Memory B cell (primary cell): Measurements from ENCODE around the gene OR6B1.

Experiments
- ATAC-seq: fragments of 150-1000 bp; cut with Tn5 transposase; 2 replicates; pipeline ENCODE4 v1.10.0; 2021; ENCODE audit warnings: low read depth, mild to moderate bottlenecking, moderate library complexity
- DNase-seq, 2 donors: peaks; one replicate each; pipeline ENCODE4 v3.0.0; 2022; ENCODE audit warnings: low spot score in 2 of 2
- H3K27ac Mint-ChIP-seq: one replicate; pipeline ENCODE4 v1.8.0; 2022; ENCODE audit warnings: mild to moderate bottlenecking, moderate library complexity, mixed read lengths
- H3K27me3 Mint-ChIP-seq: one replicate; pipeline ENCODE4 v1.8.0; 2022; ENCODE audit warnings: mixed read lengths
- H3K36me3 Mint-ChIP-seq: one replicate; pipeline ENCODE4 v1.8.0; 2022; ENCODE audit warnings: mild to moderate bottlenecking, mixed read lengths
- H3K4me1 Mint-ChIP-seq: one replicate; pipeline ENCODE4 v1.8.0; 2022; ENCODE audit warnings: mixed read lengths
- H3K4me3 Mint-ChIP-seq: one replicate; pipeline ENCODE4 v1.8.0; 2022; ENCODE audit warnings: mild to moderate bottlenecking, moderate library complexity, mixed read lengths
- H3K9me3 Mint-ChIP-seq: one replicate; pipeline ENCODE4 v1.8.0; 2022; ENCODE audit warnings: mixed read lengths

OR6B1 gene

DNA sequence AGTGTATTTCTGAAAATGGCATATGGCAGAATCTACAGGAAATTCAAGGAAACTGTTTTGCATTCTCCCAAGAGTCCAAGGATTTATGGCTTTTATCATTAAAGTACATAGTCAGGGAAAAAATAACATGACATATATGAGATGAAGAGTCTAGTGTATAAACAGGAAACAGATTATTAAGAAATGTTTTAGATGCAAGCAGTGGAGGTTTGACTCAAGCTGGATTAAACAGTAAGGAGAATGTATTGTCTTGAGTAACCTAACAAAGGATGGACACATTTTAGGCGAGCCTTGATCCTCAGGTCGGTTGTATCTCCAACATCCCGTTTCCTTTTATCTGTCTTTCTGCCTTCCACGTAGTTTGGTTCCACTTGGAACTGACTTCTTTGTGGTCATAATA lies 17.9 kb downstream of the OR6B1 start:
- no peak for ATAC-seq

DNA sequence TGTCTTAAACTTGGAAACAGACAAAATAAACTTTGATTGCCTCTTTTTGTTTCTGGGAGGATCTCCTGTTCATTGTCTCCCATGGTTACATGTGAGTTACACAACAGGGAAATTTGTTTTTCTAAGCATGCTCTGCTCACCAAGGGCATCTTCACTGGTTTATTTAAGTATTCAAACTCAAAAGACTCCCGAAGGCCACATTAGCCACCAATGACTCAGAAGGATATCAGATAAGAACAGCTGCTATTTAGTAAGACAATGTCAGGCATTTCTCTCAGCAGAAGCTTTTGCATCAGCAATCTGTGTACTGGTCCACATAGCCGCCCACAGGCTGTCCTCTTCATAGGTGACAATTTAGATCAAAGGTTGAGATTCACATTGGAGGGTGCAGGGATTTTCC lies 19.3 kb downstream of the OR6B1 start:
- Mint-ChIP-seq H3K4me3 (no peak overlapping the region), H3K4me1 (no peaks in the 10 kb centered on the region), H3K27ac (no peak overlapping the region), H3K9me3 (peaks cover 3% of the 10 kb centered on the region), H3K36me3 (peaks cover 2% of the 10 kb centered on the region), H3K27me3 (peaks cover 2% of the 10 kb centered on the region)
- ATAC-seq (no peak), DNase-seq (no peak)

More for the DNA sequence above, 17.9 kb downstream of the OR6B1 start:
- Mint-ChIP-seq H3K4me3 (no peak overlapping the region), H3K36me3 (peaks cover 2% of the 10 kb centered on the region), H3K27me3 (peaks cover 5% of the 10 kb centered on the region), H3K4me1 (no peaks in the 10 kb centered on the region), H3K9me3 (peaks cover 3% of the 10 kb centered on the region), H3K27ac (no peak overlapping the region)
- no peak for DNase-seq

GRCh38 chr7:144020340-144020739 lies 20.2 kb downstream of the OR6B1 start:
- H3K4me1 Mint-ChIP-seq = no peaks in the 10 kb centered on the region
- H3K9me3 Mint-ChIP-seq = peaks cover 3% of the 10 kb centered on the region
- H3K27me3 Mint-ChIP-seq = peaks cover 2% of the 10 kb centered on the region
- no peak overlapping the region for H3K27ac Mint-ChIP-seq
- H3K36me3 Mint-ChIP-seq = peaks cover 2% of the 10 kb centered on the region
- no peak overlapping the region for H3K4me3 Mint-ChIP-seq
- ATAC-seq (no peak), DNase-seq (no peak)

DNA sequence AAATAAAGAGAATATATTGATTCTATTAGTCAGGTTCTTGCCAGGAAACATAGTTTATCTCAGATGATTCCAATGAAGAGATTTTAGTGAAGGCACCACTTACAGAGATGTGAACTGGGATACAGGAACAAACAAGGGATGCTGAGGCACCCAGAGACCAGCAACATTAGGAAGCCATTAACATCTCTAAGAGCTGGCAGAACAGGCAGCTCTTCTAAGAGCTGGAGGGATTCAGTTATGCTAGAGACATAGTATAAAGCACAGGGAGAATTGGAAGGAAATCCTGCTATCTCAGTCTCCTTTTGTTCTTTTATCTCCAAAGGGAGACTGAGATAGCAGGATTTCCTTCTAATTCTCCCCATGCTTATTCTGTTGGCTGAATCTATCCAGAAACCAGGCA lies 22.0 kb downstream of the OR6B1 start:
- Mint-ChIP-seq H3K36me3 (peaks cover 2% of the 10 kb centered on the region), H3K27me3 (peaks cover 2% of the 10 kb centered on the region), H3K9me3 (peaks cover 3% of the 10 kb centered on the region), H3K4me1 (no peaks in the 10 kb centered on the region), H3K4me3 (no peak overlapping the region), H3K27ac (no peak overlapping the region)
- ATAC-seq (no peak), DNase-seq (no peak)

- DNase-seq = no peak
- Mint-ChIP-seq H3K27ac (no peak overlapping the region), H3K4me1 (no peaks in the 10 kb centered on the region), H3K4me3 (no peak overlapping the region), H3K27me3 (peaks cover 2% of the 10 kb centered on the region), H3K36me3 (peaks cover 2% of the 10 kb centered on the region), H3K9me3 (peaks cover 3% of the 10 kb centered on the region)
- ATAC-seq = no peak
Observed at GRCh38 chr7:144023171-144023827, 23.2 kb downstream of the OR6B1 start.

DNA sequence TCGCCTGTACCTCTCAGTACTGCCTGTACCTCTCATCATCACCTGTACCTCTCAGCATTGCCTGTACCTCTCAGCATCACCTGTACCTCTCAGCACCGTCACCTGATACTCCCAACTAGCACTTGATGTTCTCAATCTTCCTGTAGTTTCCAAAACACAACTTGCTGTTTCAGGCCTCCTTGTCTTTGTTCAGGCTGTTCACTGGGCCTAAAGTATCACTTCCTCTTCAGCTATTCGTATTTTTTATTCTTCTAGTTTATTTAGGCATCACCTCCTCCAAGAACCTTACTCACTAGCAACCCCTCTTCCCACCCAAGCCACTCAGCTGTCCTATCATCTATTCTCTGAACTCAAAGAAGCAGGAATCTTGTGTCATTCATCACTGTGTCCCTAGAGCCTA lies 24.1 kb downstream of the OR6B1 start:
- H3K9me3 Mint-ChIP-seq = no peaks in the 10 kb centered on the region
- ATAC-seq (peak; percentile 50), DNase-seq (no peak)
- H3K27me3 Mint-ChIP-seq = no peaks in the 10 kb centered on the region
- H3K4me1 Mint-ChIP-seq = no peaks in the 10 kb centered on the region
- H3K27ac Mint-ChIP-seq = no peak overlapping the region
- H3K4me3 Mint-ChIP-seq = no peak overlapping the region
- H3K36me3 Mint-ChIP-seq = no peaks in the 10 kb centered on the region

- Mint-ChIP-seq H3K9me3 (no peaks in the 10 kb centered on the region), H3K27me3 (no peaks in the 10 kb centered on the region), H3K4me3 (no peak overlapping the region), H3K27ac (no peak overlapping the region), H3K4me1 (no peaks in the 10 kb centered on the region), H3K36me3 (no peaks in the 10 kb centered on the region)
- no peak for ATAC-seq
- DNase-seq = no peak
Observed at GRCh38 chr7:144026203-144026883, 26.2 kb downstream of the OR6B1 start.

GRCh38 chr7:144027070-144027469 lies 26.9 kb downstream of the OR6B1 start:
- Mint-ChIP-seq H3K27me3 (no peaks in the 10 kb centered on the region), H3K4me3 (no peak overlapping the region), H3K9me3 (no peaks in the 10 kb centered on the region), H3K27ac (no peak overlapping the region), H3K4me1 (no peaks in the 10 kb centered on the region), H3K36me3 (no peaks in the 10 kb centered on the region)
- ATAC-seq (no peak), DNase-seq (no peak)

DNA sequence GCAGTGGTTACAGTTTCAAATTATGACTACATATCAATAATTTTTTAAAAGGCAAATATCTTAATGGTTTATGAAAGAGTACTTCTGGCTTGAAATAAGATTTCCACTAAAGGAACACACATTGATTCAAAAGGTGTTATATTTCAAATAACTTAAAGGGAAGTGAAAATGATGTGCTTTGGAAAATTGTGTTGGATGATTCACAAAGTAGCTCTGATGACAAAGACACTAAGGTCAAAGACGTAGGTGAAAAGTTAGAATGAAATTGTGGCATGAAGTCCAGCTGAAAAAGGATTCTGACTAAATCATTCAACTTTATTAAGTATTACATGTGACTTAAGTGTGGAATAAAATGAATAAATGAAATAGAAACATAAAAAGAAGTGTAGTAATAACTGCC lies 27.9 kb downstream of the OR6B1 start:
- H3K27ac Mint-ChIP-seq = no peak overlapping the region

GRCh38 chr7:144028547-144028946 lies 28.4 kb downstream of the OR6B1 start:
- H3K27ac Mint-ChIP-seq = no peak overlapping the region
- peaks cover 1% of the 10 kb centered on the region for H3K27me3 Mint-ChIP-seq
- H3K4me3 Mint-ChIP-seq = no peak overlapping the region
- no peak for DNase-seq
- H3K4me1 Mint-ChIP-seq = no peaks in the 10 kb centered on the region
- ATAC-seq = no peak
- no peaks in the 10 kb centered on the region for H3K9me3 Mint-ChIP-seq
- no peaks in the 10 kb centered on the region for H3K36me3 Mint-ChIP-seq

More for the DNA sequence above, 27.9 kb downstream of the OR6B1 start:
- no peak for DNase-seq
- H3K9me3 Mint-ChIP-seq = no peaks in the 10 kb centered on the region
- ATAC-seq = no peak
- no peaks in the 10 kb centered on the region for H3K36me3 Mint-ChIP-seq
- no peak overlapping the region for H3K4me3 Mint-ChIP-seq
- H3K27me3 Mint-ChIP-seq = no peaks in the 10 kb centered on the region
- H3K4me1 Mint-ChIP-seq = no peaks in the 10 kb centered on the region

DNA sequence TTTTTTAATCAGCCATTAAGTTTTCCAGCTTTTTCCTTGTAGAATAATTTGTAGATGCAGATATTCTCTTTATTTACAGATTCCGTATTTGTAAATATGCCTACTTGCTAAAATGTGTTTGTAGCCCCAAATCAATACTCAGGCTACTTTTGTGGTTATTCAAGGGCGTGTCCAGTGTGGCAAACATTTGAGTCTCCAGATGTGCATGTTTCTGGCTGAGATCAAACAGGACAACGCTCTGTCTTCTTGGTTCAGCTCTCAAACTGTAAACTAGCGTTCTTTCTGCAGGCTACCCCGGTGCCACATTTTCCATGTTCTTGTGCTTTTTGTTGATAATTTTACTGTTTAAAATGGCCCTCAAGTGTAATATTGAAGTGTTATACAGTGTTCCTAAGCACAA lies 32.4 kb downstream of the OR6B1 start:
- ATAC-seq = no peak
- no peaks in the 10 kb centered on the region for H3K36me3 Mint-ChIP-seq
- H3K4me1 Mint-ChIP-seq = no peaks in the 10 kb centered on the region
- H3K9me3 Mint-ChIP-seq = no peaks in the 10 kb centered on the region
- H3K27ac Mint-ChIP-seq = no peak overlapping the region
- no peak for DNase-seq
- no peak overlapping the region for H3K4me3 Mint-ChIP-seq
- H3K27me3 Mint-ChIP-seq = peaks cover 5% of the 10 kb centered on the region

GRCh38 chr7:144032985-144033709 lies 33.0 kb downstream of the OR6B1 start:
- Mint-ChIP-seq H3K36me3 (no peaks in the 10 kb centered on the region), H3K4me1 (no peaks in the 10 kb centered on the region), H3K27me3 (peaks cover 5% of the 10 kb centered on the region), H3K27ac (no peak overlapping the region), H3K9me3 (no peaks in the 10 kb centered on the region), H3K4me3 (no peak overlapping the region)
- no peak for ATAC-seq
- DNase-seq = no peak

- H3K27me3 Mint-ChIP-seq = peaks cover 5% of the 10 kb centered on the region
- DNase-seq (no peak), ATAC-seq (no peak)
- no peaks in the 10 kb centered on the region for H3K9me3 Mint-ChIP-seq
- no peaks in the 10 kb centered on the region for H3K4me1 Mint-ChIP-seq
- no peak overlapping the region for H3K27ac Mint-ChIP-seq
- H3K4me3 Mint-ChIP-seq = no peak overlapping the region
- no peaks in the 10 kb centered on the region for H3K36me3 Mint-ChIP-seq
Observed at GRCh38 chr7:144035385-144035784, 35.3 kb downstream of the OR6B1 start.

DNA sequence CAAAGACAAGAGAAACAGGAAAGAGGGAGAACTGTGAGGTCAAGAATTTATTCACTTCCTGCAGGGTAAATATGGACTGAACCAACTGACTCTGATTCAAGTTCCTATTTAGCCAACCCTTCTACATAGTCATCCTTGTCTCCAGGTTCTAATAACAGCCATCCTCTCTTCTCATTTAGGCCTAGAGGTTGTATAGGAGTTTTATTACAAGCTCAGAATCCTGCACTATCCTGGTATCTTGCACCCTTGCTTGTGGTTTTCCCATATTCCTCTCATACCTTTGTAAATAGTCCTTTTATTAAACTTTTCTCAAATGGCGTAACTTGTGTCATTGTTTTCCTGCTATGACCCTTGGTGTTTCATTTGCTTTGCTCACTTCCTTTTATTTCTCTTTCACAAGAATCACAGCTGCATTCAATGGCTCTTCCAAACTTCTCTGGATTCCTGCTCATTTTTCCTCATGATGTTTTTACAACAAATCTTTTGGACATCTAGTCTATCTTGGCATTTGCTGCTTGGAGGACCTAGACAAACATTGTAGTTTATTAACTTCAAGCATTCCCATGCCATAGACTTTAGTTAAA lies 36.3 kb downstream of the OR6B1 start:
- DNase-seq = no peak
- Mint-ChIP-seq H3K36me3 (no peaks in the 10 kb centered on the region), H3K27me3 (peaks cover 5% of the 10 kb centered on the region), H3K4me1 (no peaks in the 10 kb centered on the region), H3K4me3 (no peak overlapping the region), H3K9me3 (no peaks in the 10 kb centered on the region), H3K27ac (no peak overlapping the region)
- no peak for ATAC-seq
